ENCODE data around the gene SDCCAG8. TPM values are rescaled to one million over a fixed set of nuclear protein-coding genes. Genes with fewer than 3 reads are reported as not detected.

The SDCCAG8 gene
- total RNA-seq, 2 experiments from 2014 or later, result 18.3 to 21.2 TPM

GRCh38 chr1:243421784-243422183, 165.9 kb downstream of the SDCCAG8 start:
- Mint-ChIP-seq H3K9me3 (no peaks in the 10 kb centered on the region), H3K27me3 (no peaks in the 10 kb centered on the region), H3K36me3 (ENCODE audit: low read depth) (peaks cover 35% of the 10 kb centered on the region), H3K4me1 (ENCODE audit: low read depth) (peaks cover 29% of the 10 kb centered on the region), H3K27ac (peak overlapping the region; percentile 3), H3K4me3 (peak overlapping the region; percentile 47)
- DNase-seq (peak in 13 of 14 experiments; percentile 1 to 66 (median 18)), ATAC-seq (ENCODE audit: poor library complexity) (peak; percentile 98)
- CTCF ChIA-PET, result no interaction called here
- Histone ChIP-seq H3K4me3 (ENCODE audit: low read length) (peak overlapping the region; percentile 24), H3K27ac (ENCODE audit: low read depth in 1 of 2, low read length in 2 of 2) (no peak overlapping the region), H3K9me3 (ENCODE audit: control insufficient read depth in 1 of 2, insufficient read depth in 1 of 2, low read length in 2 of 2) (no peaks in the 10 kb centered on the region), H3K4me1 (ENCODE audit: insufficient read depth, low read length) (peaks cover 9% of the 10 kb centered on the region), H3K36me3 (ENCODE audit: insufficient read depth, low read length) (no peaks in the 10 kb centered on the region), H3K27me3 (ENCODE audit: control insufficient read depth in 1 of 2, insufficient read depth in 2 of 2, low read length in 2 of 2) (no peaks in the 10 kb centered on the region)
- TF ChIP-seq, protein P1, sequence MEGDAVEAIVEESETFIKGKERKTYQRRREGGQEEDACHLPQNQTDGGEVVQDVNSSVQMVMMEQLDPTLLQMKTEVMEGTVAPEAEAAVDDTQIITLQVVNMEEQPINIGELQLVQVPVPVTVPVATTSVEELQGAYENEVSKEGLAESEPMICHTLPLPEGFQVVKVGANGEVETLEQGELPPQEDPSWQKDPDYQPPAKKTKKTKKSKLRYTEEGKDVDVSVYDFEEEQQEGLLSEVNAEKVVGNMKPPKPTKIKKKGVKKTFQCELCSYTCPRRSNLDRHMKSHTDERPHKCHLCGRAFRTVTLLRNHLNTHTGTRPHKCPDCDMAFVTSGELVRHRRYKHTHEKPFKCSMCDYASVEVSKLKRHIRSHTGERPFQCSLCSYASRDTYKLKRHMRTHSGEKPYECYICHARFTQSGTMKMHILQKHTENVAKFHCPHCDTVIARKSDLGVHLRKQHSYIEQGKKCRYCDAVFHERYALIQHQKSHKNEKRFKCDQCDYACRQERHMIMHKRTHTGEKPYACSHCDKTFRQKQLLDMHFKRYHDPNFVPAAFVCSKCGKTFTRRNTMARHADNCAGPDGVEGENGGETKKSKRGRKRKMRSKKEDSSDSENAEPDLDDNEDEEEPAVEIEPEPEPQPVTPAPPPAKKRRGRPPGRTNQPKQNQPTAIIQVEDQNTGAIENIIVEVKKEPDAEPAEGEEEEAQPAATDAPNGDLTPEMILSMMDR (IDR thresholded peaks at IDR 0.05), result no peak
- intact Hi-C loops (cut with DNase I, micrococcal nuclease), result loop anchor here in 1 of 2 experiments (10.0 kb wide), 1 partner anchor 677 kb away; no protein-coding TSS in a partner anchor
- POLR2A ChIA-PET, result interaction anchor here (0.7 to 0.9 kb wide), 3 partner anchors 12 to 626 kb away, joined by 3 to 4 read pairs (median 3); partner anchors contain the start of genes CEP170 and SDCCAG8

DNA sequence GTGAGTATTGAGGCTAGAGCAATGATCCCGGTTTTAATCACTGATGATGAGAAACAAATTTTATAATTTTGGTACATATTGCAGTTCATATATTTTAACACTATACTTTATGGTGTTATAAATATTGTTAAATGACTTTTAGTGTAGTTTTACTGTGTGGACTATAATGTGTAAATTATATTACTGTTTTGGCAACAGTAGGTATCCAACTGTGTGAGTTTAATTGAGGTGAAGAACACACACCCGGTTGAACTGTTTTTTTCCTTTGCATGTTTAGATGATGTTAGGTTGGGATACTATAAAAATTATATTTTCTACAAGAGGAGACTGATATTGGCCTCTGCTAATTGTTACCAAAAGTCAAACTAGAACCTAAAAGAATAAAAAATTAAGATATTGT, 166.5 kb downstream of the SDCCAG8 start:
- no peak for DNase-seq
- Histone ChIP-seq H3K27ac (ENCODE audit: low read depth in 1 of 2, low read length in 2 of 2) (no peak overlapping the region), H3K4me3 (ENCODE audit: low read length) (no peak overlapping the region), H3K4me1 (ENCODE audit: insufficient read depth, low read length) (peaks cover 9% of the 10 kb centered on the region), H3K9me3 (ENCODE audit: control insufficient read depth in 1 of 2, insufficient read depth in 1 of 2, low read length in 2 of 2) (no peaks in the 10 kb centered on the region), H3K36me3 (ENCODE audit: insufficient read depth, low read length) (peaks cover 2% of the 10 kb centered on the region), H3K27me3 (ENCODE audit: control insufficient read depth in 1 of 2, insufficient read depth in 2 of 2, low read length in 2 of 2) (no peaks in the 10 kb centered on the region)
- H3K4me3 Mint-ChIP-seq, result no peak overlapping the region
- H3K9me3 Mint-ChIP-seq, result no peaks in the 10 kb centered on the region
- H3K36me3 Mint-ChIP-seq (ENCODE audit: low read depth), result peaks cover 37% of the 10 kb centered on the region
- ChIA-PET POLR2A (no interaction called here), CTCF (no interaction called here)
- H3K4me1 Mint-ChIP-seq (ENCODE audit: low read depth), result peaks cover 29% of the 10 kb centered on the region
- intact Hi-C loops (cut with DNase I, micrococcal nuclease), result loop anchor here in 1 of 2 experiments (10.0 kb wide), 1 partner anchor 678 kb away; no protein-coding TSS in a partner anchor
- TF ChIP-seq, protein P1 (IDR thresholded peaks at IDR 0.05), result no peak
- no peak overlapping the region for H3K27ac Mint-ChIP-seq
- no peaks in the 10 kb centered on the region for H3K27me3 Mint-ChIP-seq
- ATAC-seq (ENCODE audit: poor library complexity), result no peak

DNA sequence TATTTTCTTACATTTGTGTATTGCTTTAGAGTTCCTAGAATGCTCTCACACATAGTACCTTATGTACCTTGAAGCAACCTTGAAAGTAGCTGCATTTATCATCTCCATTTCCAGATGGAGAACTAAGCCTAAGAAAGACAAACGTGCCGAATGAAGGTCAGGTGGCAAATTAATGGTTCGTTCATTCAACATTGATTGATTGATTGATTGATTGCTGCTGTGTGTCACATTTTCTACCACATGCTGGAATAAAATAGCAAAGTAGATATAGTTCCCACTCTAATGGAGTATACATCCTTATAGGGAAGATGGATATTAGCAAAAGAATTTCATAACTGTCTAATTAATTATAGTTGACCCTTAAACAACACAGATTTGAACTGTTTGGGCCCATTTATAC, 172.2 kb downstream of the SDCCAG8 start:
- peaks cover 50% of the 10 kb centered on the region for H3K36me3 Mint-ChIP-seq (ENCODE audit: low read depth)
- TF ChIP-seq, protein P1 (IDR thresholded peaks at IDR 0.05), result no peak

More for the DNA sequence above, 172.2 kb downstream of the SDCCAG8 start:
- Histone ChIP-seq H3K36me3 (ENCODE audit: insufficient read depth, low read length) (peaks cover 17% of the 10 kb centered on the region), H3K27ac (ENCODE audit: low read depth in 1 of 2, low read length in 2 of 2) (no peak overlapping the region), H3K4me3 (ENCODE audit: low read length) (no peak overlapping the region), H3K27me3 (ENCODE audit: control insufficient read depth in 1 of 2, insufficient read depth in 2 of 2, low read length in 2 of 2) (no peaks in the 10 kb centered on the region), H3K4me1 (ENCODE audit: insufficient read depth, low read length) (no peaks in the 10 kb centered on the region), H3K9me3 (ENCODE audit: control insufficient read depth in 1 of 2, insufficient read depth in 1 of 2, low read length in 2 of 2) (no peaks in the 10 kb centered on the region)
- intact Hi-C loops (cut with DNase I, micrococcal nuclease), result loop anchor here in 1 of 2 experiments (10.0 kb wide), 1 partner anchor 683 kb away; no protein-coding TSS in a partner anchor
- ChIA-PET CTCF (no interaction called here), POLR2A (no interaction called here)
- H3K9me3 Mint-ChIP-seq, result no peaks in the 10 kb centered on the region
- ATAC-seq (ENCODE audit: poor library complexity), result no peak
- no peak overlapping the region for H3K27ac Mint-ChIP-seq
- H3K4me3 Mint-ChIP-seq, result no peak overlapping the region
- no peaks in the 10 kb centered on the region for H3K27me3 Mint-ChIP-seq
- H3K4me1 Mint-ChIP-seq (ENCODE audit: low read depth), result no peaks in the 10 kb centered on the region
- no peak for DNase-seq

Data from CD4-positive, alpha-beta T cell (primary cell).